HG03139 (cell line): ENCODE data around the gene IL21R.

Experiments
- ATAC-seq: cut with Tn5 transposase; IDR thresholded peaks from one replicate; pipeline ENCODE4 v1.9.1; 2021; ENCODE audit not compliant: unreplicated experiment

The IL21R gene

GRCh38 chr16:27401768-27402568 lies at the start of gene IL21R:
IL21R (plus strand) TSS chr16:27402174; CDS start chr16:27430072, 27,898 bp downstream.
- peak; percentile 49 for ATAC-seq

GRCh38 chr16:27353853-27354252 lies 48.1 kb upstream of the IL21R start:
- ATAC-seq = no peak

- ATAC-seq = no peak
These were observed 46.4 kb upstream of the IL21R start for GRCh38 chr16:27355610-27356009.

DNA sequence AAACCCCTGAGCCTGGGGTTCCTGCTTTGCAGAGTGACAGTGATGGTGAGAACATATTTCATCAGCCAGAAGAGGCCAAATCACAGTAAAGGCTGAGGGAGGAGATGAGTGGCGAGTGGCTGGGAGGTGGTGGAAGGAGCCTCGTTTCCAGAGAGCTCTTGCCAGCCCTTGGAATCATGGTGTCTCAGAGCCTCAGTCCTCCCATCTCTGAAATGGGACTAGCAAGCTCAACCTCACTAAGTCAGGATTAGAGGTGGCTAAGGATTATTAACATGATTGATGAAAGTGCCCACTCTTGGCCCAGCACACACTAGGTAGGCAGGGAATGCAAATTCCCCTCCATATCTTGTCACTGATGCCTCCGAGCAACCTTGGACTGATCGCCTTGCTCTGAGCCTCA lies 45.2 kb upstream of the IL21R start:
- no peak for ATAC-seq

DNA sequence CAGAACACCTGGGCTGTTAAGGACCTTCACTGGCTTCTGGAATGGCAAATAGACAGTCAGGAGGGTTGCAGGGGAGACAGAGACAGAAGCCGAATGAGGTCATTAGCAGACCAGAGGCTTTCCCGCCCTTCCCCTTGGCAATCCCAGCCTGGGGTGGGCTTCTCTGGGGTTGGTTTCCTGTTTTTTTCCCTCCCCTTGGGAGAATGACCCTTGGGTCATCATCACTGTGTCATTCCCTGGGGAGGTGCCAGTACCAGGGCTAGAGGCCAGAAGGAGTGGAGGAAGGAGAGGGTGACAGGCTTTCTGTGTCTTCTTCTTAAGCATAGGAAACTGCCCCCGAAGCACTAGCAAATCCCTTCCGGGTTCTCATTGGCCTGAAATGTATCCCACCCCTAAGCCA lies 42.9 kb upstream of the IL21R start:
- ATAC-seq = no peak

- ATAC-seq = no peak
These were observed 42.4 kb upstream of the IL21R start for GRCh38 chr16:27359615-27360014.

DNA sequence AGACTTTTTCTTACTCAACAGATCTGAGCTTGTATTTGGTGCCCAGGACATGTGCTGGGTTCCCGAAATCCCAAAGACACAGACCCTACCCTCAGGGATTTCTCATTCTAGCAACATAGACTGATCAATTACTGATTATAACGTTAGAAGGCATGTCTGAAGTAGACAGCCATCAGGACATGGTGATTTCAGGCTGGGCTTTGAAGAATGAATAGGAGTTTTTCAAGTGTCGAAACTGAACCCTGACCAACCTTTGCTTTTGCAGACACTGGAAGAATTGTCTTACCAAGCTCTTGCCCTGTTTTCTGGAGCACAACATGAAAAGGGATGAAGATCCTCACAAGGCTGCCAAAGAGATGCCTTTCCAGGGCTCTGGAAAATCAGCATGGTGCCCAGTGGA lies 40.0 kb upstream of the IL21R start:
- no peak for ATAC-seq

- ATAC-seq = no peak
These were observed 39.3 kb upstream of the IL21R start for GRCh38 chr16:27362570-27363245.

DNA sequence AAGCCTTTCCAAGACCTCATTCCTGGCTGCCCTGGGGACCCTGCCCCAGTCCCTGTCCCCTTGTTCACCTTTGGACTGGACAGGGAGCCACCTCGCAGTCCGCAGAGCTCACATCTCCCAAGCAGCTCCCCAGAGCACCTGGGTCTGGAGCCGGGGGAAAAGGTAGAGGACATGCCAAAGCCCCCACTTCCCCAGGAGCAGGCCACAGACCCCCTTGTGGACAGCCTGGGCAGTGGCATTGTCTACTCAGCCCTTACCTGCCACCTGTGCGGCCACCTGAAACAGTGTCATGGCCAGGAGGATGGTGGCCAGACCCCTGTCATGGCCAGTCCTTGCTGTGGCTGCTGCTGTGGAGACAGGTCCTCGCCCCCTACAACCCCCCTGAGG lies 38.7 kb upstream of the IL21R start:
- ATAC-seq = no peak

DNA sequence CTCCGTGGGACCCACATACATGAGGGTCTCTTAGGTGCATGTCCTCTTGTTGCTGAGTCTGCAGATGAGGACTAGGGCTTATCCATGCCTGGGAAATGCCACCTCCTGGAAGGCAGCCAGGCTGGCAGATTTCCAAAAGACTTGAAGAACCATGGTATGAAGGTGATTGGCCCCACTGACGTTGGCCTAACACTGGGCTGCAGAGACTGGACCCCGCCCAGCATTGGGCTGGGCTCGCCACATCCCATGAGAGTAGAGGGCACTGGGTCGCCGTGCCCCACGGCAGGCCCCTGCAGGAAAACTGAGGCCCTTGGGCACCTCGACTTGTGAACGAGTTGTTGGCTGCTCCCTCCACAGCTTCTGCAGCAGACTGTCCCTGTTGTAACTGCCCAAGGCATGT lies 38.2 kb upstream of the IL21R start:
- no peak for ATAC-seq

- no peak for ATAC-seq
These were observed 37.4 kb upstream of the IL21R start for GRCh38 chr16:27364493-27365141.

GRCh38 chr16:27365142-27366089 lies 36.6 kb upstream of the IL21R start:
- no peak for ATAC-seq

DNA sequence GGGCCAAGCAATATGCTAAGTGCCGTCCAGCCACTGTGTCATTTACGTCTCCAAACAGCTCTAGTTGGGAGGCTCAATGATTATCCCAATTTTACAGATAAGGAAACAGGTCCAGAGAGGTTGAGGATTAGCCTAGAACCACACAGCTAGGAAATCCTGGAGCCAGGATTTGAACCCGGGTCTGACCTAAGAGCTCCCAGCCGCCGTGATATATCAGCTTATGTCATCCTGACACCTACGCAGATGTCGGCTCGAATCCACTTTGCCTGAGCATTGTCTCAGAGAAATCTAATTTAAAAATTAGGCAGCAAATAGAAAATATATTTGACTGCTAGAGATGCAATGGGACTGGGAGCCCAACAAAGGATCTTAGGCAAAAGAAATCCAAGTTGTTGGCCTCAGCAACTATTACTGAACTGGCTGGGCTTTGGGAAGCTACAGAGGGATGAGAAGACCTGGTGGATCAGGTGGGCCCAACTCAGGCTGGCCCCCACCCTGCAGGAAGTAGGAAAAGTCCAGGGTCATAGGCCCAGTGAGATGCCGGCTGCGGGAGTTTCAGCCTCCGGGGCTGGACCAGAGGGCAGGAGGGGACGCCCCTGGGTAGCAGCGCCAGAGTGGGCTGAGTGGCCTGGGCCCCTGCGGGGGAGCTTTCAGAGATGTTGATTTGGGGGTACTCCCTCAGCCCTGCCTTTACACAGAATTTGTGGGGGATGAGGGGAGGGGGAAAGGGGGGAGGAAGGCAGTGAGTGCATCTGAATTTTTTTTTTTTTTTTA lies 35.1 kb upstream of the IL21R start:
- ATAC-seq = peak; percentile 27

DNA sequence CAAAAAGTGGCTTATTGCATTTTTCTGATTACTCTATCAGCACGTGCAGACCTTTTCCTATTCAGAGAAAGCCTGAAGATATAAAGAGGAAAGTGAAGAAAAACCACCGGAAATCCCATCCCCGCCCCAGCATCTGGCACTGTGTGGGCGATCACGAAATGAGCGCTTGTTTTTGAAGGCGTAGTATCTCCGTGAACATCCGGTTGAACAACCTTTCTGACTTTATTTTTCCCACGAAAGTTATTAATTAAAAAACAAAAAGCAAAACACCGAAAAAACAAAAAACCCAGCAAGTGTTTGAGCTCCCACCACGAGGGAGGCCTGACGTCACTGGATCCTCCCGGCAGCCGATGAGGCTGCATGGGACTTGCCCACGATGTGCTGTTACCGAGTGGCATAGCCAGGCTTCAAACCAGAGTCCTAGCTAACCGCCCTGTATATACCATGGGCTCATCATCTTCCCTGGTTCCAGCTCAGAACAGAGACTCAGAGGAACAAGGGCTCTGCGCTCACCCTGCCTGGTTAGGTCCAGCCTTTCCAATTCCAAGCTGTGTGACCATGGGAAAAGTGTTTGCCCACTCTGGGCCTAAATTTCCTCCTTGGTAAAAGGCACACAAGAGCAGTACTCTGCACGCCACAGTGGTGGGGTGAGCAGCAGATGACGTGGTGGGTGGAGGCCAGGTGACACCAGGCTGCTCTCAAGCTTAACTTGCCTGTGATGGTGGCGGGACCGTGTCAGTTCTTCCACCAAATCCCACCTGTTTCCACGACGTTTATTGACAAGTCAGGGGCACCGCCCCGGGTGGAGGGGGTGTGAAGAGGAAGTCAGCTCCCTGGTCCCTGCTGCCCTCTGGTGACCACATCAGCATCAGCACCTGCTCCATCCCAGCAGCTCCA lies 34.3 kb upstream of the IL21R start:
- peak; percentile 49 for ATAC-seq

DNA sequence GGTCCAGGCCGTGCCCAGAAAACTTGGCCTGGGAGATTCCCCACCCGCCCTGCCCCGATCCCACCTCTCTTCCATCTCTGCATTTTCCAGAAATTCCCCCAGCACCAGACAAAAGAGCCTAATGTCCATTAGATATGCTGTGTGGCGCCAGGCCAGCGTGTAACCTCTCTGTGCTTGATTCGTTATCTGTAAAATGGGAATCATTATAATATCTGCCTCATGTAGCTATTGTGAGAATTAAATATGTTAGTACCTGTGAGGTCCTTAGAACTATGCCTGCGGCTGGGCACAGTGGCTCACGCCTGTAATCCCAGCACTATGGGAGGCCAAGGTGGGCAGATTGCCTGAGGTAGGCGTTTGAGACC lies 33.6 kb upstream of the IL21R start:
- ATAC-seq = no peak

DNA sequence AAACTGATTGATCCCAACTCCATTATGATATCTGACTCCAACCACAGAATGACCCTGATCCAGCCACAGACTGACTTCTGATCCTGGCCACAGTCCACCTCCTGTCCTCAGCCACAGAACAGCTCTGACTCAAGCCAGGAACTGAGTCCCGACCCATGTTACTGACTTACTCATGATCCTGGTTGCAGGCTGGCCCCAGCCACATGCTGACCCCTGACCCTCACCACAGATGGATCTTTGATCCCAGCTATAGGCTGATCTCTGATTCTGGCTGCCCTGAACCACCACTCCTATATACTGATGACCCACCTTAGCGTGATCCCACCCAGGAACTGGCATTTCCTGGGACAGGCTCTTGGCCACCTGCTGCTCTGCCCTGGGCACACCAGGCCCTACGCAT lies 32.2 kb upstream of the IL21R start:
- no peak for ATAC-seq

- no peak for ATAC-seq
These were observed 31.7 kb upstream of the IL21R start for GRCh38 chr16:27370318-27370717.

DNA sequence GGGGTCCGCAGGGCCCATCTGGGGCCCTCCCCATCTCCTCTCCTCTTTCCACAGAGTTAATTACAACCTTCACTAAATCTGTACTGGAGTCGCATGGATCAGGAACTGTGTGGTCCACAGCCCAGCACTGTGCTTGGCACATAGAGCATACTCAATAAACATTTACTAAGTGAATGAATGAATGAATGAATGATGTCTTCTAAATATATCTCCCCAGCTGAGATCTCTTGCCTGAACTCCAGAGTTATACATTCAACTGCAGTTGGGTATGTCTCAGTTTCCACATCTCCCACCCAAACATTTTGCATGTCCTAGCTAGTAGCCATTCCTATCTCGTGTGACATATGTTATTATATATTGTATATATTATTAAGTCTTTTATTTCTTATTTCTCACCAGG lies 28.7 kb upstream of the IL21R start:
- no peak for ATAC-seq

GRCh38 chr16:27374221-27374803 lies 27.7 kb upstream of the IL21R start:
- no peak for ATAC-seq
